HG03460 (cell line): ENCODE results near the gene AHSP.
"Not testable (repeated sequence)": the region's sequence is repeated elsewhere in the genome, so short reads cannot be mapped to it uniquely, and the experiment has no call there.

Experiments
- ATAC-seq: cut with Tn5 transposase; IDR thresholded peaks from one replicate; pipeline ENCODE4 v1.9.1; 2021; ENCODE audit not compliant: unreplicated experiment

AHSP gene

GRCh38 chr16:31527734-31528274 is at the start of gene AHSP:
AHSP (plus strand) TSS chr16:31527900; CDS start chr16:31528140, 240 bp downstream.
- ATAC-seq, result no peak

- no peak for ATAC-seq
Observed at GRCh38 chr16:31478956-31479355, 48.7 kb upstream of the AHSP start.

DNA sequence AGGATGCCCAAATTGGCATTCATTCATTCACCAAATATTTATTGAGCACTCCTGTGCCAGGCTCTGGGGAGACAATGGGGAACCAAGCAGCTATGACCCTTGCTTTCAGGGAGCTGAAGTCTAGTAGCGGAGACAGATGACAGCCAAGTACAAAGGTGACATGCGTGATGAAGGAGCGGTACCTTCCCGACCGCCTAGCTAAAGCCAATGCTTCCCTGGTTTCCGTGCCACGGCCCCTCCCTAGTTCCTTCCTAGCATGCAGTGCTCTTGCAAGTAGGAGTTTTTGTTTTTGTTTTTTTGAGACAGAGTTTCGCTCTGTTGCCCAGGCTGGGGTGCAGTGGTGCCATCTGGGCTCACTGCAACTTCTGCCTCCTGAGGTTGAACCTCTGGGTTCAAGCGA is 47.9 kb upstream of the AHSP start:
- ATAC-seq, result no peak

- ATAC-seq, result no peak
Observed at GRCh38 chr16:31480851-31481536, 46.7 kb upstream of the AHSP start.

- no peak for ATAC-seq
Observed at GRCh38 chr16:31483081-31483480, 44.6 kb upstream of the AHSP start, which contains the start of gene SLC5A2. SLC5A2 (plus strand) TSS chr16:31483123; CDS start chr16:31483137, 14 bp downstream.

- ATAC-seq, result not testable (repeated sequence)
Observed at GRCh38 chr16:31484048-31484447, 43.7 kb upstream of the AHSP start.

DNA sequence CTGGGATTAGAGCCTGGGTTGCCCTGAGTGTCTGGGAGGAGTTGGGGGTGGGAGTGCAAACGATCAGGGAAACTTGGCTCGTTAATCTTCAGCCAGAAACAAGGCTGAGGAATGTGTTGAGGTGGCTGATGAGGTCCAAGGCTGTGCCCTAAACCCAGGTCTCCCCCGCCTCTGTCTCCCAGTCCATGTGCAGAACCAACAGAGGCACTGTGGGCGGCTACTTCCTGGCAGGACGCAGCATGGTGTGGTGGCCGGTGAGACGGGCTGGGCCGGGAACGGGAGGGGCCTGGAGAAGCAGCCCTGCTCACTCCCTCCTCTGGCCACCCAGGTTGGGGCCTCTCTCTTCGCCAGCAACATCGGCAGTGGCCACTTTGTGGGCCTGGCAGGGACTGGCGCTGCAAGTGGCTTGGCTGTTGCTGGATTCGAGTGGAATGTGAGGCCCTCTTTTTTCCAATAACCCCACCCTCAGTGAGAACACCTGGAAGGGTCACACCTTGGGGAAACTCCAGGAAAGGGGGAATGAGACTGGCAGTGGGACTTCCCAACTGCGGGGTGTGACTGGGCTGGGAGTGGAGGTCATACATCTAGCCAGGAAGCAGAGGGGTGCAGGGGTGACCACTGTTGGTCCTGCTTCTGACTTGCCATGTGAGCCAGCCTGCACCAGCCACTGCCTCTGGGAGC is 43.1 kb upstream of the AHSP start:
- ATAC-seq, result no peak

- no peak for ATAC-seq
Observed at GRCh38 chr16:31485571-31485970, 42.1 kb upstream of the AHSP start.

DNA sequence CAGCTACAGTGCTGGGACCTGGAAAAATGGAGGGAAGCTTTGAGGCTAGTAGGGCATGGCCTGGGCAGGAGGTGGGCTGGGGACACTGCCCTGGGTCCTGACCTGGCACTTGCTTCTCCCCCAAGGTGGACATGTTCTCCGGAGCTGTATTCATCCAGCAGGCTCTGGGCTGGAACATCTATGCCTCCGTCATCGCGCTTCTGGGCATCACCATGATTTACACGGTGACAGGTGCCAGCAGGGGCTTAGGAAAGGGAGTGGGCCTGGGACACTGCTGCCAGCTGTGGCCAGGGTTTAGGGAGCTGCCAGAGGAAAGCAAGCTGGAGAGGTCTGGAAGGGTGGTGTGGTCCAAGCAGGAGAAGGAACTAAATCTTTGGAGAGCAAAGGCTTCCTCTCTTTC is 41.7 kb upstream of the AHSP start:
- no peak for ATAC-seq

GRCh38 chr16:31487071-31487719 is 40.5 kb upstream of the AHSP start:
- ATAC-seq, result no peak

- ATAC-seq, result peak; percentile 80
Observed at GRCh38 chr16:31487720-31488467, 39.8 kb upstream of the AHSP start.

DNA sequence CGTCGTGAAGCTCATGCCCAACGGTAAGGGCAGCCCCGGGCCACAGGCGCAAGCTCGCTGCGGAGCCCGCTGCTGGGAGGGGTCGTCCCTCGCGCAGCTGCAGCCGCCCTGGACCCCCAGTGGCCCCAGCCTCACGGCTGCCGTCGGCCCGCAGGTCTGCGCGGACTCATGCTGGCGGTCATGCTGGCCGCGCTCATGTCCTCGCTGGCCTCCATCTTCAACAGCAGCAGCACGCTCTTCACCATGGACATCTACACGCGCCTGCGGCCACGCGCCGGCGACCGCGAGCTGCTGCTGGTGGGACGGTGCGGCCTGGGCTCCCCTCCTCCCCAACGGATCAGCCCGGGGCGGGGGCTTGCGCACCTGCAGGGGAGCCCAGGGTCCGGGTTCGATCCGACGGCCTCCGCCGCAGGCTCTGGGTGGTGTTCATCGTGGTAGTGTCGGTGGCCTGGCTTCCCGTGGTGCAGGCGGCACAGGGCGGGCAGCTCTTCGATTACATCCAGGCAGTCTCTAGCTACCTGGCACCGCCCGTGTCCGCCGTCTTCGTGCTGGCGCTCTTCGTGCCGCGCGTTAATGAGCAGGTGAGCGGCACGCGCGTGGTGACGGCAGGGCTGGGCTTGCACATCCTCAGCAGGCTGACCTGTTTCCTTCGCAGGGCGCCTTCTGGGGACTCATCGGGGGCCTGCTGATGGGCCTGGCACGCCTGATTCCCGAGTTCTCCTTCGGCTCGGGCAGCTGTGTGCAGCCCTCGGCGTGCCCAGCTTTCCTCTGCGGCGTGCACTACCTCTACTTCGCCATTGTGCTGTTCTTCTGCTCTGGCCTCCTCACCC is 39.0 kb upstream of the AHSP start:
- ATAC-seq, result no peak

GRCh38 chr16:31489298-31489564 is 38.5 kb upstream of the AHSP start:
- ATAC-seq, result no peak

DNA sequence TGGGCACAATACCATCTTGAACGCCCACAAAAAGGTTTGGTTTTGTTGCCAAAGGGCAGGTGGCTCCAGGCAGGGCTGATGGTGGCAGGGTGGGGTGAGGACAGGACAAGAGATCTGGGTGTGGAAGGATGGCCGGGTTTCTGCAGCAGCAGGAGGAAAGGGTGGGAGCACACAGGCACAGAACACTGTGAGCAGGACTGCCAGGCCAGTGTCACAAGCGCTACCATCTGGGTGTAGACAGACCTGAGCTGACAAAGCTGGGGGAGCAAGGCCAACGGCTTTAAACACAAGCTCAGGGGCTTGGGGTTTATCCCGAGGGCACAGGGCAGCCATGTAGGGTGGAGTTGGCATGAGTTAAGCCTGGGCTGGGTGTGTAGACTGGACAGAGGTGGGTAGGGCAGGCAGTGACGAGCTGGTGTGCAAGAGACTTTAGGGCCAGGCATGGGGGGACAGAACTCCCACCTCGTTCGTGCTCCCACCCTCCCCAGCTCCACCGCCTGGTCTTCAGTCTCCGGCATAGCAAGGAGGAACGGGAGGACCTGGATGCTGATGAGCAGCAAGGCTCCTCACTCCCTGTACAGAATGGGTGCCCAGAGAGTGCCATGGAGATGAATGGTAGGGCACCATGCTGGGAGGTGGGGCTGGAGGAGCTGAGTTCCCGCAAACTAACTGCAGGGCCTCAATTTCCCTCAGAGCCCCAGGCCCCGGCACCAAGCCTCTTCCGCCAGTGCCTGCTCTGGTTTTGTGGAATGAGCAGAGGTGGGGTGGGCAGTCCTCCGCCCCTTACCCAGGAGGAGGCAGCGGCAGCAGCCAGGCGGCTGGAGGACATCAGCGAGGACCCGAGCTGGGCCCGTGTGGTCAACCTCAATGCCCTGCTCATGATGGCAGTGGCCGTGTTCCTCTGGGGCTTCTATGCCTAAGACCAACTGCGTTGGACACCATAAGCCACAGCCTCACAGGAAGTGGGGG is 37.8 kb upstream of the AHSP start:
- ATAC-seq, result no peak

GRCh38 chr16:31491778-31492418 is 35.8 kb upstream of the AHSP start:
- ATAC-seq, result no peak

DNA sequence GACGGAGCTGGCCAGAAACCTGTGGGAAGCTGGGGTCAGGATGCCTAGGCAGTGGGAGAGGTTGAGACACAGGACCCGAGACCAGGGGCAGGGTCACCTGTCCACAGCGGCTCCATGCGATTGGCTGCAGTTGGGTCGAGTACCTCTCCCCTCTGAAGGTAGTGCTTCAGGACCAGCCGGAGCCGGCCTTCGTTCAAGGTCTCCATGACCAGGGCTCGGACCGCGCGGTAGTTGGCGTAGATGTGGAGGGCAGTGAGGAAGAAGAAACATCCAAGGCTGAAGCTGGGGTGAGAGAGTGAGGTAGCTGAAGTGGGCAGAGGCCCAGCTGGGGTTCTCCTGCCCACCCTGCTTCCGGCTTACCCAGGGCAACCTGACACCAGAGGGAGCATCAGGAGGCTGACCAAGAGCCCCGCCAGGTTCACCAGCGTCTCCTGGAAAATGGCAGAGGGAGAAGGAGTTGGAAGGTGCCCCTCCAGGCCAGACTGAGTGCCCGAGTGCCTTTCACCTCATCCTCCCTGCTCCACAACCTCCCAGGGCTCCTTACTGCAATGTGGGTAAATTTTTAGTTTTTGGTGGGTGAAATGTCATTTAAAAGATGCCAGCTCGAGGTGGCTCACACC is 34.1 kb upstream of the AHSP start:
- ATAC-seq, result no peak

DNA sequence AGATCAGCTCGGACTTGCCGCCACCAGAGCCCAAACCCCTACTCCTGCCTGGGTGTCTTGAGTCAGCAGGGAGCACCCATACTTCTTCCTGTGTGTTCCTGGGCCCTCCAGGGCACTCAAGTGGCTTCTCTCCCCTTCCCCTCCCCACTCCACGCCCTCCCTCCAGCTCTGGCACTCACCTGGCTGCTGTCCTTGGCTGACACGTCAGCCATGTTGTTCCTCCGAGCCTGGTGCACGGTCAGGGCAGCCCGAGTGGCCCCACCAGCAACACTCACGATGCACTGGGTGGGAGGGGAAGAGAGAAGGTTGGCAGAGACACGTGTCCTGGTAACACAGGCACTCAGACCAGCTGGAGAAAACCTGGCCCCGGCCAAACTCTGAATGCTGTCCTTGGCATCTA is 31.0 kb upstream of the AHSP start:
- ATAC-seq, result no peak

- ATAC-seq, result no peak
Observed at GRCh38 chr16:31498493-31498892, 29.2 kb upstream of the AHSP start.
